Measurements from ENCODE around the gene REP15.
"Not testable (repeated sequence)": the region's sequence is repeated elsewhere in the genome, so short reads cannot be mapped to it uniquely, and the experiment has no call there.

REP15 gene

DNA sequence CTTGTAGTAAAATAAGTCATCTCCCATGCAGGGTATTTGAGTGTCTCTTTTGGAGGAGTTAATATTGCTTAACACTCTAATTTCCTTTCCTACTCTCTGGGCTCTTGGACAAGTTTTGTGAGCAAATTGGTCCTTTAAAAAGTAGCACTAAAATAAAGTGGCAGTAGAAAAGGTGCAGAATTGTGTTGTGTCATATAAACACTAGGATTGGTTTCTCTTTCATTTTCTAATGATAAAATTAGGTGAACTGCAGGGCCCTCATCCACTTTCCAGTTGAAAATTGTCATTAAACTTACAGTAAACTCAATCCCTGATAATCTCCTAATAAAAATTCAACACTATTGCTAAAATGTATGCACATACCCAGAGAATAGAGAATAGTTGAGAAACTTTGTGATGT lies 42.6 kb upstream of the REP15 start:
- peak overlapping the region; percentile 46; the same call in 1 of the 2 replicates for H3K4me2 ChIP-seq
- no peak for TF ChIP-seq CTCF (conservative IDR thresholded peaks at IDR 0.05; ENCODE audit: low read depth, low read length)
- H3K36me3 ChIP-seq (ENCODE audit: insufficient read depth): no peaks in the 10 kb centered on the region
- H4K20me1 ChIP-seq (ENCODE audit: insufficient read depth): no peaks in the 10 kb centered on the region
- no peak overlapping the region for H3K4me3 ChIP-seq (IDR thresholded peaks at IDR 0.05; ENCODE audit: insufficient read depth, low read depth, low read length)
- H2AFZ ChIP-seq (ENCODE audit: low read depth): no peak overlapping the region
- peaks cover 12% of the 10 kb centered on the region for H3K4me1 ChIP-seq (ENCODE audit: low read depth, poor library complexity, severe bottlenecking)
- no peaks in the 10 kb centered on the region for H3K79me2 ChIP-seq (ENCODE audit: insufficient read depth, low read depth)
- H3K27ac ChIP-seq: no peak overlapping the region
- no peak overlapping the region for H3K9ac ChIP-seq
- H3K27me3 ChIP-seq (ENCODE audit: insufficient read depth, low read depth): no peaks in the 10 kb centered on the region

DNA sequence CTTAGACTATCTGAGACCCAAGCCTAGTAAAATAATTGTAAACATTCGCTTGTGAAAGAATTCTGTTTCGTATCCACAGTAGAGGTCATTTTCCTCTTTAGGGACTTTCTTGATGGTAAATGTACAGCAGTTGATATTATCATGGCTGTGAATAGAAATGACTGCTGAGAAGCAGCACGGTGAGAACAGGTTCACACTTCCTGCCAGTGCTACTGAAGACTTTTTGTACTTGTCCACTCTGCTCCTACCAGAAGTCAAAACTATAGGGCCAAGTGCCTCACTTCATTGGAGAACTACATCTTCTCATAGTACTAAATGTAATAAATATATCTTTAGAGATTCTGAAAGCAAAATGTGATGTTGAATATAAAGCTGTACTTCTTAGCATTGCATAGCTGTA lies 40.8 kb upstream of the REP15 start:
- not testable (repeated sequence) for H2AFZ ChIP-seq (ENCODE audit: low read depth); H3K27me3 ChIP-seq (ENCODE audit: insufficient read depth, low read depth); H3K79me2 ChIP-seq (ENCODE audit: insufficient read depth, low read depth); H4K20me1 ChIP-seq (ENCODE audit: insufficient read depth); H3K36me3 ChIP-seq (ENCODE audit: insufficient read depth); H3K4me2 ChIP-seq; H3K4me3 ChIP-seq (IDR thresholded peaks at IDR 0.05; ENCODE audit: insufficient read depth, low read depth, low read length); H3K9ac ChIP-seq; H3K27ac ChIP-seq
- H3K4me1 ChIP-seq (ENCODE audit: low read depth, poor library complexity, severe bottlenecking): peaks cover 12% of the 10 kb centered on the region

GRCh38 chr12:27657296-27657695 lies 39.0 kb upstream of the REP15 start:
- Histone ChIP-seq H3K4me2 (no peak overlapping the region), H3K79me2 (ENCODE audit: insufficient read depth, low read depth) (no peaks in the 10 kb centered on the region), H4K20me1 (ENCODE audit: insufficient read depth) (no peaks in the 10 kb centered on the region), H3K27me3 (ENCODE audit: insufficient read depth, low read depth) (no peaks in the 10 kb centered on the region), H3K36me3 (ENCODE audit: insufficient read depth) (no peaks in the 10 kb centered on the region), H3K4me3 (IDR thresholded peaks at IDR 0.05; ENCODE audit: insufficient read depth, low read depth, low read length) (no peak overlapping the region), H2AFZ (ENCODE audit: low read depth) (no peak overlapping the region), H3K4me1 (ENCODE audit: low read depth, poor library complexity, severe bottlenecking) (peaks cover 22% of the 10 kb centered on the region), H3K9ac (no peak overlapping the region), H3K27ac (no peak overlapping the region)
- no peak for TF ChIP-seq CTCF (conservative IDR thresholded peaks at IDR 0.05; ENCODE audit: low read depth, low read length)

GRCh38 chr12:27665704-27666103 lies 30.5 kb upstream of the REP15 start:
- Histone ChIP-seq H3K27me3 (ENCODE audit: insufficient read depth, low read depth) (no peaks in the 10 kb centered on the region), H3K4me3 (IDR thresholded peaks at IDR 0.05; ENCODE audit: insufficient read depth, low read depth, low read length) (no peak overlapping the region), H3K9ac (no peak overlapping the region), H3K36me3 (ENCODE audit: insufficient read depth) (no peaks in the 10 kb centered on the region), H3K4me1 (ENCODE audit: low read depth, poor library complexity, severe bottlenecking) (peaks cover 51% of the 10 kb centered on the region), H3K79me2 (ENCODE audit: insufficient read depth, low read depth) (no peaks in the 10 kb centered on the region), H3K4me2 (peak overlapping the region; percentile 74; the same call in 1 of the 2 replicates), H4K20me1 (ENCODE audit: insufficient read depth) (no peaks in the 10 kb centered on the region), H3K27ac (peak overlapping the region; percentile 90; the same call in 1 of the 2 replicates), H2AFZ (ENCODE audit: low read depth) (no peak overlapping the region)
- TF ChIP-seq CTCF (conservative IDR thresholded peaks at IDR 0.05; ENCODE audit: low read depth, low read length): no peak

DNA sequence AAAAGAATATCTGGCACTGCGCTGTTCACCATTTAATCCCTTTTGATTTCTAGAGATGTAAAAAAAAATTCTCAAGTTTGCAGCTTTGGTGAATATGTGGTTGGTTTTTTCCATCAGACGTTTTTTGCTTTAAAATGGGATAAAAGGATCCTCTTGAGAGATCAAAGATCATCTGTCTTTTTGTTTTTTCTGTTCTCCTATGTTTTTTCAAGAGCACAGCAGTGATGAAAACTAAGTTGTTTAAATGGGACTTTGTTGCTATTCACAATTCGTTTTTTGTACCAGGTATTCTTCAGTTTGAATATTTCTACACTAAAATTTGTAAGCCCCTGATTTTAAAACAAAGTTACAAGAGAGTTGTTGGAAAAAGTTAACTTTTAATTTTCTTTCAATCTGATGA lies 29.7 kb upstream of the REP15 start:
- Histone ChIP-seq H3K9ac (peak overlapping the region; percentile 26), H3K36me3 (ENCODE audit: insufficient read depth) (no peaks in the 10 kb centered on the region), H3K4me3 (IDR thresholded peaks at IDR 0.05; ENCODE audit: insufficient read depth, low read depth, low read length) (no peak overlapping the region), H3K4me2 (peak overlapping the region; percentile 74), H4K20me1 (ENCODE audit: insufficient read depth) (no peaks in the 10 kb centered on the region), H3K27ac (peak overlapping the region; percentile 90), H3K79me2 (ENCODE audit: insufficient read depth, low read depth) (no peaks in the 10 kb centered on the region), H3K27me3 (ENCODE audit: insufficient read depth, low read depth) (no peaks in the 10 kb centered on the region), H3K4me1 (ENCODE audit: low read depth, poor library complexity, severe bottlenecking) (peaks cover 46% of the 10 kb centered on the region), H2AFZ (ENCODE audit: low read depth) (peak overlapping the region; percentile 48)
- TF ChIP-seq CTCF (conservative IDR thresholded peaks at IDR 0.05; ENCODE audit: low read depth, low read length): no peak

Data from KMS-11 (cell line).